WTC11 (cell line): ENCODE results near the gene NR1H2. TPM values are rescaled to one million over a fixed set of nuclear protein-coding genes. Genes with fewer than 3 reads are reported as not detected.

Experiments
- ATAC-seq: fragments of 200-7000 bp; cut with Tn5 transposase; 2 replicates; pipeline ENCODE4 v1.10.0; 2021; ENCODE audit warnings: mild to moderate bottlenecking, moderate library complexity
- CTCF ChIA-PET: fragments of 300-600 bp; sonication (Branson Sonifier 250); formaldehyde crosslinking; loops from one replicate; lab custom pipeline; 2021; ENCODE audit warnings: antibody characterized with exemption; lab: Charles Lee
- POLR2A ChIA-PET: fragments of 350-600 bp; sonication (Branson Sonifier 250); formaldehyde crosslinking; loops from one replicate; lab custom pipeline; 2021; ENCODE audit warnings: antibody characterized with exemption; lab: Charles Lee
- DNase-seq: peaks from one replicate; pipeline ENCODE4 v3.0.0; 2021; ENCODE audit warnings: low spot score
- H3K27ac Mint-ChIP-seq: 2 replicates; pipeline ENCODE4 v1.8.0; 2021; ENCODE audit warnings: mixed read lengths
- H3K27me3 Mint-ChIP-seq: 2 replicates; pipeline ENCODE4 v1.8.0; 2021; ENCODE audit warnings: low read depth, mild to moderate bottlenecking, moderate library complexity, mixed read lengths
- H3K36me3 Mint-ChIP-seq: 2 replicates; pipeline ENCODE4 v1.8.0; 2021; ENCODE audit warnings: mixed read lengths
- H3K4me1 Mint-ChIP-seq: 2 replicates; pipeline ENCODE4 v1.8.0; 2022; ENCODE audit warnings: mixed read lengths
- H3K4me3 Mint-ChIP-seq: 2 replicates; pipeline ENCODE4 v1.8.0; 2021; ENCODE audit warnings: mild to moderate bottlenecking, moderate library complexity, mixed read lengths
- H3K9me3 Mint-ChIP-seq: 2 replicates; pipeline ENCODE4 v1.8.0; 2021; ENCODE audit warnings: mixed read lengths
- ATF3 ChIP-seq: sonication (generic); formaldehyde crosslinking; conservative IDR thresholded peaks from 2 replicates; pipeline ENCODE4 v1.8.1; 2022; ENCODE audit warnings: mild to moderate bottlenecking, missing genetic modification reagents
- ATF6 ChIP-seq: sonication (generic); formaldehyde crosslinking; IDR thresholded peaks from 2 replicates; pipeline ENCODE4 v1.8.1; 2023; ENCODE audit warnings: mild to moderate bottlenecking, missing genetic modification reagents
- CTCF ChIP-seq: fragments of 200-600 bp; IDR thresholded peaks from 2 replicates; pipeline ENCODE4 v1.8.0; 2022; ENCODE audit warnings: antibody characterized with exemption
- E2F1 ChIP-seq: sonication (generic); formaldehyde crosslinking; IDR thresholded peaks from 2 replicates; pipeline ENCODE4 v1.8.0; 2022; ENCODE audit warnings: mild to moderate bottlenecking, missing genetic modification reagents
- E2F4 ChIP-seq: sonication (generic); formaldehyde crosslinking; IDR thresholded peaks from 2 replicates; pipeline ENCODE4 v1.8.1; 2022; ENCODE audit warnings: low read depth, mild to moderate bottlenecking, moderate library complexity, missing genetic modification reagents, borderline replicate concordance
- EMX1 ChIP-seq: fragments of 250-450 bp; sonication (Bioruptor Pico); IDR thresholded peaks from 2 replicates; pipeline ENCODE4 v1.8.0; 2021; ENCODE audit warnings: mild to moderate bottlenecking
- GRHL2 ChIP-seq: fragments of 250-450 bp; sonication (Bioruptor Pico); IDR thresholded peaks from 2 replicates; pipeline ENCODE4 v1.8.0; 2022; ENCODE audit warnings: mild to moderate bottlenecking, moderate library complexity; ENCODE audit not compliant: insufficient replicate concordance, severe bottlenecking
- HMGXB4 ChIP-seq: sonication (generic); formaldehyde crosslinking; IDR thresholded peaks from 2 replicates; pipeline ENCODE4 v1.8.1; 2023; ENCODE audit warnings: mild to moderate bottlenecking, moderate library complexity, missing genetic modification reagents
- NFE2L1 ChIP-seq: sonication (generic); formaldehyde crosslinking; IDR thresholded peaks from 2 replicates; pipeline ENCODE4 v1.8.1; 2023; ENCODE audit warnings: missing genetic modification reagents
- NFYB ChIP-seq: sonication (generic); formaldehyde crosslinking; conservative IDR thresholded peaks from 2 replicates; pipeline ENCODE4 v1.8.0; 2022; ENCODE audit warnings: low read depth, missing genetic modification reagents
- PRDM15 ChIP-seq: sonication (generic); formaldehyde crosslinking; IDR thresholded peaks from 2 replicates; pipeline ENCODE4 v1.8.0; 2022; ENCODE audit warnings: missing genetic modification reagents
- RELA ChIP-seq: sonication (generic); formaldehyde crosslinking; IDR thresholded peaks from 2 replicates; pipeline ENCODE4 v1.8.1; 2022; ENCODE audit warnings: missing genetic modification reagents, mild to moderate bottlenecking, borderline replicate concordance
- SMAD3 ChIP-seq: sonication (generic); formaldehyde crosslinking; IDR thresholded peaks from 2 replicates; pipeline ENCODE4 v1.8.0; 2022; ENCODE audit warnings: missing genetic modification reagents, mild to moderate bottlenecking, borderline replicate concordance
- SOX15 ChIP-seq: fragments of 250-450 bp; sonication (Bioruptor Pico); IDR thresholded peaks from 2 replicates; pipeline ENCODE4 v1.9.0; 2021; ENCODE audit warnings: mild to moderate bottlenecking
- TEAD4 ChIP-seq: sonication (generic); formaldehyde crosslinking; IDR thresholded peaks from 2 replicates; pipeline ENCODE4 v1.8.0; 2022; ENCODE audit warnings: mild to moderate bottlenecking, missing genetic modification reagents
- USF1 ChIP-seq: sonication (generic); formaldehyde crosslinking; IDR thresholded peaks from 2 replicates; pipeline ENCODE4 v1.8.0; 2022; ENCODE audit warnings: mild to moderate bottlenecking, missing genetic modification reagents
- ZNF138 ChIP-seq: sonication (generic); formaldehyde crosslinking; conservative IDR thresholded peaks from 2 replicates; pipeline ENCODE4 v1.8.1; 2022; ENCODE audit warnings: mild to moderate bottlenecking, moderate library complexity, missing genetic modification reagents
- total RNA-seq: library from RNA; stranded (reverse); gene quantifications from 3 replicates; pipeline ENCODE4 v1.2.3, GENCODE V29; 2021

Gene NR1H2
- total RNA-seq, 1 experiment from 2014 or later = 45.8 TPM

- peaks cover 18% of the 10 kb centered on the region for H3K4me1 Mint-ChIP-seq
- no peaks in the 10 kb centered on the region for H3K27me3 Mint-ChIP-seq
- ChIA-PET POLR2A (interaction anchor here (1.5 kb wide), 1 partner anchor 53 kb away, joined by 4 read pairs; the partner anchor contains the start of gene KCNC3), CTCF (no interaction called here)
- no peak for DNase-seq
- TF ChIP-seq E2F1 (CRISPR knock-in tag) (no peak), NFYB (no peak), RELA (CRISPR knock-in tag) (no peak), HMGXB4 (CRISPR knock-in tag) (no peak), CTCF (no peak)
- H3K27ac Mint-ChIP-seq = no peak overlapping the region
- ATAC-seq = no peak
- peaks cover 33% of the 10 kb centered on the region for H3K36me3 Mint-ChIP-seq
- H3K4me3 Mint-ChIP-seq = no peak overlapping the region
- H3K9me3 Mint-ChIP-seq = no peaks in the 10 kb centered on the region
Measured at GRCh38 chr19:50381881-50382729, 5.8 kb downstream of the NR1H2 start.

GRCh38 chr19:50383001-50383851 is 7.0 kb downstream of the NR1H2 start:
- H3K4me3 Mint-ChIP-seq = peak overlapping the region; percentile 92
- ATAC-seq = peak; percentile 8
- H3K9me3 Mint-ChIP-seq = no peaks in the 10 kb centered on the region
- peak overlapping the region; percentile 86 for H3K27ac Mint-ChIP-seq
- no peaks in the 10 kb centered on the region for H3K27me3 Mint-ChIP-seq
- H3K36me3 Mint-ChIP-seq = peaks cover 37% of the 10 kb centered on the region
- H3K4me1 Mint-ChIP-seq = peaks cover 21% of the 10 kb centered on the region
- CTCF ChIA-PET = interaction anchor here (0.6 to 2.3 kb wide), 13 partner anchors 12 to 173 kb away, joined by 3 to 17 read pairs (median 4); no protein-coding TSS in a partner anchor
- DNase-seq = peak; percentile 38
- POLR2A ChIA-PET = interaction anchor here (1.0 to 2.0 kb wide), 8 partner anchors 11 to 413 kb away, joined by 3 to 5 read pairs (median 4); partner anchors contain the start of gene KCNC3
- no peak for TF ChIP-seq E2F4 (CRISPR knock-in tag)
- TF ChIP-seq GRHL2 (CRISPR knock-in tag) = no peak
- TF ChIP-seq SOX15 (CRISPR knock-in tag) = no peak
- TF ChIP-seq SMAD3 = no peak
- TF ChIP-seq NFE2L1 = no peak
- no peak for TF ChIP-seq ATF6 (CRISPR knock-in tag)
- no peak for TF ChIP-seq EMX1
- TF ChIP-seq PRDM15 (CRISPR knock-in tag) = no peak
- no peak for TF ChIP-seq RELA (CRISPR knock-in tag)
- TF ChIP-seq ZNF138 (CRISPR knock-in tag) = no peak
- TF ChIP-seq TEAD4 (CRISPR knock-in tag) = no peak
- TF ChIP-seq ATF3 (CRISPR knock-in tag) = no peak
- TF ChIP-seq USF1 = no peak
